ENCODE data around the gene KCNN1.

The KCNN1 gene

GRCh38 chr19:17947815-17948513, 18.9 kb upstream of the KCNN1 start:
- peak; percentile 75 for DNase-seq

GRCh38 chr19:17948514-17948900, 18.4 kb upstream of the KCNN1 start:
- no peak for DNase-seq

DNA sequence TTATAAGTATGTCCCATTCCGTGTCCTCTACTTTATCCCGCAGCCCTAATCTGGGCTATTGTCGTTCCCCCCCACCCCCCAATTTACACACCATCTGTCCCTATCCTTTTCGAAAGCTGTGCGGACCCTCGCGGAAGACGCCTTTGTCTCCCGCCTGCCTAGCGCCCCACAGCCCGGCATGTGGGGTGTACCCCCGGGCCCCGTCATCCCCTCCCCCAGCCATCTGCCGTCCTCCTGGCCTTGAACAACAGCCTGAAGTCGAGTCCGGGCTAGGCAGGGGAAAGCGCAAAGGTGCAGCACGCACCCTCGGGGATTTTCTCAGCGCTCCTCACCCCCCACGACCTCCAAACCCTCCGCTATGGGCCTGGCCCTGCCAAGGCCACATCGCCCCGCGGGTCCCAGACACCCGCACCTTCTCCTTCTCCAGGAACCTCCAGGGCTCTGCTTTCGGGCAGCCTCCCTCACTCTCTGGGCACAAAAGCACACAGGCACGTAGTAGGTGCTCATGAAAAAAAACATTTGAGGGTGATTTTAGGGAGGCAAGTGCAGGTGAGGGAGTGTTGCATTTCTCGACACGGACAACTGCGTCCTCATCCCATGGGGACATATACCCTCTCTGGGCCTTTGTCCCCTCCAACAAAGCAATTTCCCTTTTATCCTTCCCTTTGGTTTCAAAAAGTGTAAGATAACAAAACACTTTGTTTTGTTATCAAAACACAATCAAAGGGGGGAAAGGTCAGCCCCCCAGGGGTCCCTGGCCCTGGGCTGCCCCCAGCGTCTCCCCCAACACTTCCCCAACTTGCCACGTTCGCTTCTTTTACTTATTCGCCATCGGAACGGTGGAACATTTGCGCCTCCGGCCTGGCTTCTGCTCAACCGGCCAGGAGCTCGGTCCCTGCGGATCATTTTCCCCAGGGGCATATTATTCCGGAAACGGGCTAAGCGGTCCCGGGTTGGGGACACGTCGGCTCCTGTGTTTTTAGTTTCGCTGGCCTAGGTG, 17.7 kb upstream of the KCNN1 start:
- DNase-seq: no peak

GRCh38 chr19:17949956-17950309, 17.0 kb upstream of the KCNN1 start:
- no peak for DNase-seq

GRCh38 chr19:17950310-17951156, 16.4 kb upstream of the KCNN1 start:
- no peak for DNase-seq

DNA sequence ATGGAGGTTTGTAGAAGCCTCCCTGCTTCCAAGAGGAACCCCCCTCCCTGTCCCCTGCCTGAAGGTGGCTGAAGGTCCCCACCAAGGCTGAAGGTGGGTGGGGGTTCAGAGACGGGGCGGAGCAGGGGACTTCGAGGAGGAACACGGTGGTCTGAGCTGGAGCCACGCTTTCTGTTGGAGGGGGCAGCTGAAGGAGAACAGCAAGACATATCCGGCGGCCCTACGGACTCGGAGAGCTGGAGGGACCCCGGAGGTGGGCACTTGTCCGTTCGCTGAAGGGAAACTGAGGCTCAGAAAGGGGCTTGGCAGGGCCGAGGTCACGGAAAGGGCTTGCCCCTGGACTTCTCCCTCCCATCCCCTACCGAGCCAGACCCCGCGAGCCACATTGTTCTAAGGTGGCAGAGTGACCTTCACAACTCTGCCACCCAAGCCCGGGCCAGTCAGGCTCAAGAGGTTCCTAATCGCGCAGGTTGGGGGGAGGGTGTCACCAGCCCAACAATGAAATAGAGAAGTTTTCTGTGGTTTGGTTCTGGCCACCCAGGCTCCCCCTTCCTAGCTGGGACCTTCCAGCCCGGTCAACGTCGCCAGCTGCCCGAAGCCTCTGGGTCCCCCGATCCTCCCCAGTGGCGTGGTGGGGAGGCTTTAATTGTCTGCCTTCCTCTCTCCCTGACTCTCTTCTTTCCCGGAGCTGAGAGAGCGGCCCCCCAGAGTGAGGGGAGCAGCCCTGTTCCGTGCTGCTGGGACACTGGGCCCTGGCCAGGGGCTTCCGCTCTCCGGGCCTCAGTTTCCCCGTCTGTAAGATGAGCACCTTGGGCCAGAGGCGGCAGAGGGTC, 15.5 kb upstream of the KCNN1 start:
- DNase-seq: no peak

- no peak for DNase-seq
Observed at GRCh38 chr19:17951990-17952976, 14.6 kb upstream of the KCNN1 start.

DNA sequence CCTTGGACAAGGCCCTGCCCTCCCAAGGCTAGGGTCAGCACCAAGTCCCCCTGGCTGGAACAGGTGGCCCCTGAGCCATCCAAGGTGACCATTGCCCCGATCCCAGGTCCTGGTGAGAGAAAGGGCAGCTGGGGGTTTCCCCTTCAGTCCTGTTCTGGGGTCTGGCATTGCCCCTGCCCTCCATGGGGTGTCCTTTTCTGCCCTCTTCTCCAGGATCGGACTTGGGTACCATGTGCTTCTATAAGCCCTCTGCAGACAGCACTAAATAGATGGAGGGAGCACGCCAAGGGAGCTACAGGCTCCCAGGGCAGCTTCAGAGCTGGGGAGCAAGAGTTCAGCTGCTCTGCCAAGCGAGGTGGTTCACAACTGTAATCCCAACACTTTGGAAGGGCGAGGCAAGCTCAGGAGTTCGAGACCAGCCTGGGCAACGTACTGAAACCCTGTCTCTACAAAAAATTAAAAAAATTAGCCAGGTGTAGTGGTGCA, 13.5 kb upstream of the KCNN1 start:
- DNase-seq: no peak

DNA sequence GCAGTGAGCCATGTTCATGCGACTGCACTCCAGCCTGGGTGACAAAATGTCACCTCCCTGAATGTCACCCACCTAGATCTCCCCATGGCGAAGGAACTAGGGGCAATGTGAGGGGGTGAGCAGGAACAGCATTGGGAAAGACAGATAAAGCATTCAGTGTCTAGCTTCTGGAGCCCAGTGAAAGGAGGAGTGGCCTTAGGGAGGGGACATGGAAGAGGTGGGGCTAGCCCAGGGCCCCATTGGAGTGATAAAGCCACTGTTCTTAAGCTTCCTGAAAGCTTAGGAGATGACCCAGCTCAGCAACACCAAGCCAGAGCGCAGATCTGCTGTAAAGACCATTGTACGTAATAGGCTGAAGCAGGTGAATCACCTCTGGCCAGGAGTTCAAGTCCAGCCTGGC, 13.0 kb upstream of the KCNN1 start:
- no peak for DNase-seq

GRCh38 chr19:17954401-17954800, 12.5 kb upstream of the KCNN1 start:
- no peak for DNase-seq

DNA sequence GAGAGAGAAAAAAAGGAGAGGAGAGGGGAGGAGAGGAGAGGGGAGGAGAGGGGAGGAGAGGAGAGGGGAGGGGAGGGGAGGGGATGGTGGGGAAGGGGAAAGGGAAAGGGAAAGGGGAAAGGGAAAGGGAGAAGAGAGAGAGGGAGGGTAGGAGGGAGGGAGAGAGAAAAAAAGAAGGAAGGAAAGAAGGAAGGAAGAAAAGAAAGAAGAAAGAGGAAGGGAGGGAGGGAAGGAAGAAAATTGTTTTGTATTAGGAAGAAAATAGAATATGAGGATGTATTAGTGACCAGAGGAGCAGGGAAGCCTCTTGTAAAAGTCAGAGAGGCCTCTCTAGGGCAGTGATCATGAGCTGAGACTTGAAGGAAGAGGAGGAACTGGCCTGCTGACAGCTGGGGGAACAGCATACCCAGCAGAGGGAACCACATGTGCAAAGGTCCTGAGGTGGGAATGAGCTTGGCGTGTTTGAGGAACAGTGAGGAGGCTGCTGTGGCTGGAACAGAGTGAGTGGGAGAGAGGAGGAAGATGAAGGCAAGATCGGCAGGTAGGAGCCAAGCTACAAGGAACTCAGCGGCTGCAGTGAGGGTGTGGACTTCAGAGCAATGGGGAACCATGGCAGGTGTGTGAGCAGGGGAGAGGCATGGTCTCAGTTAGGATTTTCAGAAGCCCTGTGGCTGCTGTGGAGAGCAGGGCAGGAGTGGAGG, 9.6 kb upstream of the KCNN1 start:
- DNase-seq: no peak

DNA sequence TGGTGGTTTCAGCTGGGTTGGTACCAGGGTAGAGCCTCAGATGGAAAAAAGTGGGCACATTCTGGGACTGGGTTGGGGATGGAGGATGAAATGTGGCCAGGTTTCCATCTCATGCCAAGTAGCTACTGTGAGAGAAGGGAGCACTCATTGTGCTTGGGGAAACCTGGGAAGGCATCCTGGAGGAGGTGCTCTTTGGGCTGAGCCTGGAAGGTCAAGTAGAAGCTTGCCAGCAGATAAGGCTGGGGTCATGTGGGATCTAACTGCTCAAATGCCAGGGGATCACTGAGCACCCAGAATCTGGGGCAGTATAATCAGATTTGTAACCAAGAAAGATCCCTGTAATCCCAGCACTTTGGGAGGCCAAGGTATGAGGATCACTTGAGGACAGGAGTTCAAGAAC, 9.0 kb upstream of the KCNN1 start:
- DNase-seq: no peak

GRCh38 chr19:17963936-17964691, 2.8 kb upstream of the KCNN1 start:
- no peak for DNase-seq

- no peak for DNase-seq
Observed at GRCh38 chr19:17965370-17966128, 1.4 kb upstream of the KCNN1 start.

DNA sequence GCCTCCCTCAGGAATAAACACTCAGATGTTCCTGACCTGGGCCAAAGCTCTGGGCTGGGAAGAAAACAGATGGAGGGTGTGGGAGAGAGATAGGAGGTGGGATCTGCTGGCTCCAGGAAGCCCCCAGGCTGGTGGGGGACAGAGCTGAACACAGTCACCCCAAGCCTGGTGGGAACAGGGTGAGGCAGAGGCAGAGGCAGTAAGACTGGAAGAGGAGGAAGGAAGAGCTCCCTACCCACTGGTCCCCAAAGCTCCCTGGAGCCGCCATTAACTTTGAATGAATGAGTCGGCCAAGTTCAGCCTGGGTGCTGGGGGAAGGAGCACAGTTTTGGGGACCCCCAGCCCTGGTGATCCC, 801 bp upstream of the KCNN1 start:
- DNase-seq: no peak

DNA sequence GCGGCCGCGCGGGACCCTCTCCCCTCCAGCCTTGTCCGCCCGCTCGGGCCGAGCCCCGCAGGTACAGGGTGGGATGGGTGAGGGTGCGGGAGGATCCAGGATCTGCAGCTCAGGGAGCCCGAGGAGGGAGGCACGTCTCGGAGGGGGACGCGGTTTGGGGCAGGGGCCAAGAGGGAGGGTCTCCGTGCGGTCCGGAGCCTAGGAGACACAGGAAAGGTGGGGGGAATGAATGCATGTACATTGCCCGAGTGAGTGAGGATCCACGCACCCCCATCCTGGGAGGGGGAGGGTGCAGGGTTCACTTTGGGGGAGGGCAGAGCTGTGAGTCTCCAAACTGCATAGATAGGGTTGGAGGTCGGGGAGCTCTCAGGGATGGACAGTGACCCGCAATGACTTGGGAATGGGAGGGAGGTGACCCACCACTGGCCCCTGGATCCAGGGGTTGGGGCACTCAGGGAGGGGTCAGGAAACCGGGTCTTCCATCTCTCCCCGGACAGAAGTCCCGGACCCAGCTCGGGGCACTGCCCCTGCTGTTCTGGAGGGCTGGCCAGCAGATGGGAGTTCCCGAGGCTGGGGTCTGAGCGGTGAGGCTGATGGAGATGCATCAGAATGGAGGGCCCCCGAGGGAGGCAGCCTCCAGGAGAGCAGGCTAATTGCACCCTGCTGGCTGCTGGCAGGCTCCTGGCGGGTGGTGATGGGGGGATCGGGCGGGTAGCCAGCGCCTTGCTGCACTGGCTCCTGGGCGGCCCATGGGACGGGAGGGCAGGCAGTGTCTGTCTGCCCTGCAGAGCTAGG, 547 bp downstream of the KCNN1 start:
- no peak for DNase-seq

GRCh38 chr19:17968362-17968761, 1.5 kb downstream of the KCNN1 start:
- no peak for DNase-seq

All from GOT3 (cell line).